IMR-90 (cell line): Measurements from ENCODE around the gene FOXR1. TPM values are rescaled to one million over a fixed set of nuclear protein-coding genes. Genes with fewer than 3 reads are reported as not detected.
A peak's percentile ranks its signal among the peaks of the same experiment; 100 is the strongest.

Source experiments
- ATAC-seq: fragments of 200-7000 bp; cut with Tn5 transposase; 2 replicates; pipeline ENCODE4 v1.9.1; 2020; ENCODE audit warnings: low read depth, mild to moderate bottlenecking, moderate library complexity
- BruUV-seq: library from RNA; stranded (reverse); fragments of 400-500 nt; replicated peaks from 2 replicates; lab custom pipeline; 2021; lab: Mats Ljungman, UMichigan
- CTCF ChIA-PET: fragments of 300-600 bp; formaldehyde crosslinking; extraction: SDS; loops from one replicate; lab custom pipeline; 2021; ENCODE audit warnings: antibody characterized with exemption; lab: Yijun Ruan, JAX
- POLR2A ChIA-PET: fragments of 300-600 bp; sonication (Branson Sonifier 250); formaldehyde crosslinking; loops from one replicate; lab custom pipeline; 2022; ENCODE audit warnings: antibody characterized with exemption; ENCODE audit not compliant: unreplicated experiment; lab: Charles Lee
- DNase-seq: peaks from one replicate; pipeline ENCODE4 v3.0.0; 2013
- H2AFZ ChIP-seq: replicated peaks from 2 replicates; pipeline ENCODE3; 2013; ENCODE audit warnings: low read length, mild to moderate bottlenecking; ENCODE audit not compliant: poor library complexity
- H2AK5ac ChIP-seq: 2 replicates; pipeline ENCODE4 v1.6.1; 2013; ENCODE audit warnings: low read depth, low read length, inconsistent platforms
- H2AK9ac ChIP-seq: replicated peaks from 2 replicates; pipeline ENCODE3; 2013; ENCODE audit warnings: mild to moderate bottlenecking, low read depth, low read length, moderate library complexity; ENCODE audit not compliant: poor library complexity
- H2BK120ac ChIP-seq: 2 replicates; pipeline ENCODE4 v1.6.1; 2013; ENCODE audit warnings: low read depth, low read length, inconsistent platforms
- H2BK15ac ChIP-seq: 3 replicates; pipeline ENCODE4 v1.6.1; 2013; ENCODE audit warnings: low read depth, low read length, inconsistent platforms
- H2BK20ac ChIP-seq: 2 replicates; pipeline ENCODE4 v1.6.1; 2013; ENCODE audit warnings: low read depth, mild to moderate bottlenecking, inconsistent platforms, low read length, moderate library complexity
- H2BK5ac ChIP-seq: 2 replicates; pipeline ENCODE4 v1.6.1; 2013; ENCODE audit warnings: mild to moderate bottlenecking, low read depth, low read length, inconsistent platforms; ENCODE audit not compliant: poor library complexity, severe bottlenecking
- H3K14ac ChIP-seq: replicated peaks from 2 replicates; pipeline ENCODE4 v1.6.1; 2013; ENCODE audit warnings: low read depth, low read length, inconsistent platforms
- H3K18ac ChIP-seq: 2 replicates; pipeline ENCODE4 v1.6.1; 2013; ENCODE audit warnings: low read depth, low read length, control low read depth
- H3K23ac ChIP-seq: 2 replicates; pipeline ENCODE4 v1.6.1; 2013; ENCODE audit warnings: low read depth, low read length, inconsistent platforms
- H3K27ac ChIP-seq: 2 replicates; pipeline ENCODE4 v1.5.1; 2013; ENCODE audit warnings: mild to moderate bottlenecking, control low read depth, low read length; ENCODE audit not compliant: insufficient read depth
- H3K27me3 ChIP-seq: 2 replicates; pipeline ENCODE4 v1.6.1; 2013; ENCODE audit warnings: low read length; ENCODE audit not compliant: control insufficient read depth, insufficient read depth
- H3K36me3 ChIP-seq: 2 replicates; pipeline ENCODE4 v1.6.1; 2013; ENCODE audit warnings: low read length, mixed read lengths; ENCODE audit not compliant: control insufficient read depth, insufficient read depth
- H3K4ac ChIP-seq: 2 replicates; pipeline ENCODE4 v1.6.1; 2013; ENCODE audit warnings: low read depth, low read length, inconsistent platforms
- H3K4me1 ChIP-seq: 2 replicates; pipeline ENCODE4 v1.6.1; 2013; ENCODE audit warnings: low read length, mixed read lengths; ENCODE audit not compliant: control insufficient read depth, insufficient read depth
- H3K4me2 ChIP-seq: 2 replicates; pipeline ENCODE4 v1.6.1; 2013; ENCODE audit warnings: low read depth, mild to moderate bottlenecking, control low read depth, low read length, moderate library complexity
- H3K4me3 ChIP-seq: 2 replicates; pipeline ENCODE4 v1.5.1; 2013; ENCODE audit warnings: low read depth, mild to moderate bottlenecking, control low read depth, low read length, moderate library complexity; ENCODE audit not compliant: insufficient read depth
- H3K56ac ChIP-seq: 2 replicates; pipeline ENCODE4 v1.6.1; 2013; ENCODE audit warnings: low read length, inconsistent platforms; ENCODE audit not compliant: insufficient read depth; ENCODE audit errors: extremely low read depth
- H3K79me1 ChIP-seq, 2 experiments: 2 replicates each; pipeline ENCODE4 v1.6.1; 2013; ENCODE audit warnings: low read length in 2 of 2, inconsistent platforms in 1 of 2, low read depth in 1 of 2
- H3K9ac ChIP-seq: 2 replicates; pipeline ENCODE4 v1.6.1; 2013; ENCODE audit warnings: low read depth, low read length, control low read depth
- H3K9me1 ChIP-seq: 2 replicates; pipeline ENCODE4 v1.6.1; 2013; ENCODE audit warnings: low read length, inconsistent platforms; ENCODE audit not compliant: insufficient read depth
- H3K9me3 ChIP-seq: 2 replicates; pipeline ENCODE4 v1.6.1; 2013; ENCODE audit warnings: low read length; ENCODE audit not compliant: control insufficient read depth, insufficient read depth
- H4K20me1 ChIP-seq: 2 replicates; pipeline ENCODE4 v1.6.1; 2013; ENCODE audit warnings: low read length, inconsistent platforms; ENCODE audit not compliant: insufficient read depth
- H4K5ac ChIP-seq: 2 replicates; pipeline ENCODE4 v1.6.1; 2013; ENCODE audit warnings: mild to moderate bottlenecking, low read depth, low read length, control low read depth
- H4K8ac ChIP-seq, 2 experiments: 2 replicates each; pipeline ENCODE4 v1.6.1; 2013; ENCODE audit warnings: low read depth in 2 of 2, low read length in 2 of 2, control low read depth in 1 of 2, inconsistent platforms in 1 of 2
- H4K91ac ChIP-seq: 2 replicates; pipeline ENCODE4 v1.6.1; 2013; ENCODE audit warnings: low read depth, low read length, inconsistent platforms; ENCODE audit not compliant: insufficient read depth
- MAZ ChIP-seq: IDR thresholded peaks from 2 replicates; pipeline ENCODE4 v1.6.1; 2012; ENCODE audit warnings: low read depth, mild to moderate bottlenecking, low read length, improper control_type of control experiment, moderate library complexity, borderline replicate concordance
- MXI1 ChIP-seq: IDR thresholded peaks from 2 replicates; pipeline ENCODE4 v1.6.1; 2012; ENCODE audit warnings: low read depth, mild to moderate bottlenecking, low read length, moderate library complexity, borderline replicate concordance
- POLR2A ChIP-seq: IDR thresholded peaks from 2 replicates; pipeline ENCODE4 v1.6.1; 2012; ENCODE audit warnings: mild to moderate bottlenecking, low read depth, low read length
- RCOR1 ChIP-seq: IDR thresholded peaks from 2 replicates; pipeline ENCODE4 v1.6.1; 2012; ENCODE audit warnings: mild to moderate bottlenecking, low read length, improper control_type of control experiment; ENCODE audit not compliant: insufficient replicate concordance
- RFX5 ChIP-seq: IDR thresholded peaks from 2 replicates; pipeline ENCODE4 v1.8.0; 2012; ENCODE audit warnings: low read depth, mild to moderate bottlenecking, low read length, moderate library complexity
- WGBS, 2 experiments: methylation state at CpG; one replicate each; pipeline versions ENCODE4 v1.1.5 to v1.1.7; 2013; ENCODE audit warnings: missing lambda C conversion rate in 2 of 2; ENCODE audit not compliant: insufficient read length in 1 of 2; ENCODE audit errors: extremely low coverage in 2 of 2; 5-methylcytosine and 5-hydroxymethylcytosine counted together
- dilution Hi-C: fragments of 300-500 bp; cut with HindIII; formaldehyde crosslinking; loops from one replicate; pipeline ENCODE4 v1.14.3; 2018; ENCODE audit warnings: low sequenced_read_pairs; ENCODE audit not compliant: unreplicated experiment
- in situ Hi-C: fragments of 300-500 bp; cut with MboI; formaldehyde crosslinking; loops from 3 replicates; pipeline ENCODE4 v1.14.3; 2019; ENCODE audit warnings: low sequenced_read_pairs, inconsistent platforms, mixed read lengths
- intact Hi-C: fragments of 100-400 bp; cut with micrococcal nuclease; formaldehyde crosslinking; loops from 2 replicates; pipeline ENCODE4 v1.10.0; 2022
- polyA plus RNA-seq, 3 experiments: library from polyadenylated mRNA; depleted of rRNA; stranded (reverse); fragments of >200 nt; gene quantifications; 2 replicates each; pipeline ENCODE4 v1.2.3, GENCODE V29; 2012; ENCODE audit warnings: low replicate concordance in 1 of 3
- total RNA-seq: library from RNA; depleted of rRNA; stranded (reverse); fragments of >200 nt; gene quantifications from 2 replicates; pipeline ENCODE4 v1.2.3, GENCODE V29; 2012
- TF ChIP-seq, protein P1 (sequence below): conservative IDR thresholded peaks from 2 replicates; pipeline ENCODE4 v1.5.1; 2012; ENCODE audit warnings: mild to moderate bottlenecking, low read depth, low read length, improper control_type of control experiment

FOXR1 gene
- total and polyA plus RNA-seq, 2 of the 4 experiments (the other 2 are of a cell fraction) = not detected

DNA sequence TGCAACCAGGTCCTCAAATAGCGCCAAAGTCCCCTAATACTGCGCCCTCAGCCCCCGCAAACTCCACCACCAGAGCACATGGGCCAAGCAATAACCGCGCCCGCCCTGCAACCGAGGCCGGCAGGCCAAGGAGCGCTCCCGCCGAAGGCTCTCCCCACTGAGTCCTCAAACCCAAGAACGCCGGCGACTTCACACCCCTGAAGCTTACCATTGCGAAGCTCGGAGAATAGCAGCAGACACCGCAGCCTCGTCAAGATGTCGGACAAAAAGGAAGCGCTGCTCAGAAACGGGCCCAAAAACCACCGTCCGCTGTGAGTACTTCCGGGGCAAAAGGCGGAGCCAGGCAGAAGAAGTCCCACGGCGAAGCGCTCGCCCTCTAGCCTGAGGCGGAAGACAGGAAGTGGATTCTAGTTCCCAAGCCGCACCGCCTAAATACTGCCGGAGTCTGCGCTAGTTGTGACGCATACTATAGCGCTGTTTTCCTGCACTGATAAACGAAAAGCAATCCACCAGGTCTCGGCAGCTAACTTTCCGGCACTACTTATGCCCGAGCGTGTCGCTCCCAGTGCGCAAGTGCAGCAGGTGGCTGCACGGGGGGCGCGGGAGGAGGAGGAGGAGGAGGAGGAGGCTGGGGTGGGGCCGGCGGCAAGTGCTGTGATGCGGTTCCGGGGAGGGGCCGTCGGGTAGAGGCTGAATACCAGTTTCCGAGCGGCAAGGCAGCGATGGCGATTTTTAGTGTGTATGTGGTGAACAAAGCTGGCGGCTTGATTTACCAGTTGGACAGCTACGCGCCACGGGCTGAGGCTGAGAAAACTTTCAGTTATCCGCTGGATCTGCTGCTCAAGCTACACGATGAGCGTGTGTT, 46.7 kb downstream of the FOXR1 start, which contains the start of the genes RPS25 and TRAPPC4:
Gene RPS25 (minus strand): TSS at position 270 of the 865 bp plus-strand sequence. CDS start 59 bp downstream, at position 211.
Gene TRAPPC4 (plus strand): TSS at position 693 of the 865 bp plus-strand sequence. CDS start 30 bp downstream, at position 723.
- 0 out of 2 replicates have a peak, but pooled peaks have one; percentile 5 for TF ChIP-seq MXI1
- peak; percentile 85; the same call in 1 of the 2 replicates for TF ChIP-seq MAZ
- TF ChIP-seq RCOR1 = peak; percentile 90
- TF ChIP-seq RFX5 = no peak
- peak; percentile 89 for TF ChIP-seq POLR2A
- TF ChIP-seq, protein P1, sequence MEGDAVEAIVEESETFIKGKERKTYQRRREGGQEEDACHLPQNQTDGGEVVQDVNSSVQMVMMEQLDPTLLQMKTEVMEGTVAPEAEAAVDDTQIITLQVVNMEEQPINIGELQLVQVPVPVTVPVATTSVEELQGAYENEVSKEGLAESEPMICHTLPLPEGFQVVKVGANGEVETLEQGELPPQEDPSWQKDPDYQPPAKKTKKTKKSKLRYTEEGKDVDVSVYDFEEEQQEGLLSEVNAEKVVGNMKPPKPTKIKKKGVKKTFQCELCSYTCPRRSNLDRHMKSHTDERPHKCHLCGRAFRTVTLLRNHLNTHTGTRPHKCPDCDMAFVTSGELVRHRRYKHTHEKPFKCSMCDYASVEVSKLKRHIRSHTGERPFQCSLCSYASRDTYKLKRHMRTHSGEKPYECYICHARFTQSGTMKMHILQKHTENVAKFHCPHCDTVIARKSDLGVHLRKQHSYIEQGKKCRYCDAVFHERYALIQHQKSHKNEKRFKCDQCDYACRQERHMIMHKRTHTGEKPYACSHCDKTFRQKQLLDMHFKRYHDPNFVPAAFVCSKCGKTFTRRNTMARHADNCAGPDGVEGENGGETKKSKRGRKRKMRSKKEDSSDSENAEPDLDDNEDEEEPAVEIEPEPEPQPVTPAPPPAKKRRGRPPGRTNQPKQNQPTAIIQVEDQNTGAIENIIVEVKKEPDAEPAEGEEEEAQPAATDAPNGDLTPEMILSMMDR = 0 out of 2 replicates have a peak, but pooled peaks have one; percentile 2
- WGBS, 2 experiments = 0% methylated on average over 42 of the region's 63 CpGs; no CpG with 5 or more reads in 1 of the 2 experiments
- in situ Hi-C loops = no loop called here
- Histone ChIP-seq H4K8ac (peak within 1 kb of the TSS; percentile 89 to 100), H2AK9ac (peak within 1 kb of the TSS; percentile 99), H3K4ac (peak within 1 kb of the TSS; percentile 97), H3K9ac (peak within 1 kb of the TSS; percentile 96), H3K4me2 (peak within 1 kb of the TSS; percentile 89), H4K91ac (peak within 1 kb of the TSS; percentile 96), H2BK15ac (peak within 1 kb of the TSS; percentile 81; the same call in 1 of the 3 replicates), H3K14ac (peak within 1 kb of the TSS; percentile 100), H4K20me1 (peaks cover 37% of the 10 kb centered on the region), H3K23ac (peak within 1 kb of the TSS; percentile 98), H3K36me3 (peaks cover 33% of the 10 kb centered on the region), H2AK5ac (peak within 1 kb of the TSS; percentile 96), H3K56ac (peak within 1 kb of the TSS; percentile 89), H2AFZ (peak within 1 kb of the TSS; percentile 100), H3K4me3 (peak within 1 kb of the TSS; percentile 90), H4K5ac (peak within 1 kb of the TSS; percentile 98), H3K27ac (peak within 1 kb of the TSS; percentile 88), H3K27me3 (no peaks in the 10 kb centered on the region), H3K79me1 (peaks cover 18 to 64% of the 10 kb centered on the region in 2 experiments), H3K9me1 (peaks cover 3% of the 10 kb centered on the region; the same call in 1 of the 2 replicates), H2BK120ac (peak within 1 kb of the TSS; percentile 79; the same call in 1 of the 2 replicates), H2BK5ac (peak within 1 kb of the TSS; percentile 90), H3K4me1 (peaks cover 5% of the 10 kb centered on the region), H3K18ac (peak within 1 kb of the TSS; percentile 75), H2BK20ac (peak within 1 kb of the TSS; percentile 74; the same call in 1 of the 2 replicates), H3K9me3 (no peaks in the 10 kb centered on the region)
- POLR2A ChIA-PET = interaction anchor here (0.7 kb wide), 1 partner anchor 13 kb away, joined by 3 read pairs; no protein-coding TSS in a partner anchor
- BruUV-seq = no TSS peak
- dilution Hi-C loops = no loop called here
- intact Hi-C loops = no loop called here
- DNase-seq = peak; percentile 95
- CTCF ChIA-PET = no interaction called here
- ATAC-seq = peak; percentile 93
